Tibial artery (tissue), 4 donors: ENCODE measurements around the gene MECP2.

Source experiments
- DNase-seq, 2 donors: peaks; one replicate each; pipeline ENCODE4 v3.0.0-alpha.2; 2019
- H3K27ac ChIP-seq, 2 donors: fragments of 200-600 bp; sonication (generic) in 1 of 2; 1 replicate in 1 of 2; 2 replicates in 1 of 2; pipeline ENCODE4 v1.5.1; 2018 to 2019; ENCODE audit warnings: mild to moderate bottlenecking in 1 of 2
- H3K27me3 ChIP-seq, 2 donors: fragments of 200-600 bp; sonication (generic) in 1 of 2; one replicate each; pipeline versions ENCODE4 v1.5.1 to v1.6.0; 2016 to 2019
- H3K36me3 ChIP-seq, 3 donors: fragments of 200-600 bp; sonication (generic) in 2 of 3; one replicate each; pipeline ENCODE4 v1.5.1; 2016 to 2019; ENCODE audit warnings: mild to moderate bottlenecking in 2 of 3
- H3K4me1 ChIP-seq, 4 donors: fragments of 200-600 bp; sonication (generic) in 2 of 4; 1 replicate in 3 of 4; 2 replicates in 1 of 4; pipeline ENCODE4 v1.5.1; 2016 to 2019
- H3K4me3 ChIP-seq, 2 donors: fragments of 200-600 bp; sonication (generic) in 1 of 2; 1 replicate in 1 of 2; 2 replicates in 1 of 2; pipeline ENCODE4 v1.5.1; 2018 to 2019; ENCODE audit warnings: mild to moderate bottlenecking in 2 of 2
- H3K9me3 ChIP-seq, 3 donors: fragments of 200-600 bp; sonication (generic) in 1 of 3; one replicate each; pipeline ENCODE4 v1.5.1; 2016 to 2019
- CTCF ChIP-seq, 2 experiments: fragments of 200-600 bp in 1 of 2; fragments of 450-650 bp in 1 of 2; IDR thresholded peaks; one replicate each; pipeline ENCODE4 v1.5.1; 2017 to 2019; ENCODE audit warnings: antibody characterized with exemption in 2 of 2, mild to moderate bottlenecking in 1 of 2, moderate library complexity in 1 of 2
- intact Hi-C: fragments of 100-400 bp; cut with DNase I; formaldehyde crosslinking; loops from one replicate; pipeline ENCODE4 v1.15.0; 2023; ENCODE audit warnings: low total_unique reads

The MECP2 gene

GRCh38 chrX:154032653-154033052, 64.9 kb downstream of the MECP2 start:
- peaks cover 0 to 30% (median 7%) of the 10 kb centered on the region in 4 donors for H3K4me1 ChIP-seq
- intact Hi-C loops, result no loop called here
- H3K4me3 ChIP-seq, result no peak overlapping the region
- no peak for TF ChIP-seq CTCF (IDR thresholded peaks at IDR 0.05)
- H3K27ac ChIP-seq, result no peak overlapping the region
- H3K9me3 ChIP-seq, result no peaks in the 10 kb centered on the region
- no peaks in the 10 kb centered on the region for H3K27me3 ChIP-seq
- peaks cover 27 to 33% (median 31%) of the 10 kb centered on the region in 3 donors for H3K36me3 ChIP-seq
- no peak for DNase-seq

- Histone ChIP-seq H3K27me3 (no peaks in the 10 kb centered on the region), H3K9me3 (no peaks in the 10 kb centered on the region), H3K4me1 (peaks cover 0 to 30% (median 7%) of the 10 kb centered on the region in 4 donors), H3K27ac (no peak overlapping the region), H3K4me3 (no peak overlapping the region), H3K36me3 (peaks cover 27 to 33% (median 31%) of the 10 kb centered on the region in 3 donors)
- intact Hi-C loops, result no loop called here
- no peak for DNase-seq
- TF ChIP-seq CTCF (IDR thresholded peaks at IDR 0.05), result no peak
Measured at GRCh38 chrX:154032160-154032559, 65.4 kb downstream of the MECP2 start.

DNA sequence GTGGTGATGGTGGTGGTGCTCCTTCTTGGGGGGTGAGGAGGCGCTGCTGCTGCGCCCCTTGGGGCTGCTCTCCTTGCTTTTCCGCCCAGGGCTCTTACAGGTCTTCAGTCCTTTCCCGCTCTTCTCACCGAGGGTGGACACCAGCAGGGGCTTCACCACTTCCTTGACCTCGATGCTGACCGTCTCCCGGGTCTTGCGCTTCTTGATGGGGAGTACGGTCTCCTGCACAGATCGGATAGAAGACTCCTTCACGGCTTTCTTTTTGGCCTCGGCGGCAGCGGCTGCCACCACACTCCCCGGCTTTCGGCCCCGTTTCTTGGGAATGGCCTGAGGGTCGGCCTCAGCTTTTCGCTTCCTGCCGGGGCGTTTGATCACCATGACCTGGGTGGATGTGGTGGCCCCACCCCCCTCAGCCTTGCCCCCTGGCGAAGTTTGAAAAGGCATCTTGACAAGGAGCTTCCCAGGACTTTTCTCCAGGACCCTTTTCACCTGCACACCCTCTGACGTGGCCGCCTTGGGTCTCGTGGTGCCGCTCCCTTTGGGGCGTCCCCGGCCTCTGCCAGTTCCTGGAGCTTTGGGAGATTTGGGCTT, 66.7 kb downstream of the MECP2 start:
- DNase-seq, result no peak
- Histone ChIP-seq H3K36me3 (peaks cover 27 to 33% (median 31%) of the 10 kb centered on the region in 3 donors), H3K27me3 (no peaks in the 10 kb centered on the region), H3K9me3 (no peaks in the 10 kb centered on the region), H3K27ac (no peak overlapping the region), H3K4me1 (peaks cover 0 to 26% (median 6%) of the 10 kb centered on the region in 4 donors), H3K4me3 (no peak overlapping the region)
- TF ChIP-seq CTCF (IDR thresholded peaks at IDR 0.05), result no peak
- intact Hi-C loops, result no loop called here

GRCh38 chrX:154030266-154030665, 67.3 kb downstream of the MECP2 start:
- peaks cover 0 to 22% (median 6%) of the 10 kb centered on the region in 4 donors for H3K4me1 ChIP-seq
- TF ChIP-seq CTCF (IDR thresholded peaks at IDR 0.05), result no peak
- no peak for DNase-seq
- no peak overlapping the region for H3K27ac ChIP-seq
- H3K36me3 ChIP-seq, result peaks cover 27 to 33% (median 31%) of the 10 kb centered on the region in 3 donors
- H3K9me3 ChIP-seq, result no peaks in the 10 kb centered on the region
- no peaks in the 10 kb centered on the region for H3K27me3 ChIP-seq
- no peak overlapping the region for H3K4me3 ChIP-seq
- intact Hi-C loops, result no loop called here

DNA sequence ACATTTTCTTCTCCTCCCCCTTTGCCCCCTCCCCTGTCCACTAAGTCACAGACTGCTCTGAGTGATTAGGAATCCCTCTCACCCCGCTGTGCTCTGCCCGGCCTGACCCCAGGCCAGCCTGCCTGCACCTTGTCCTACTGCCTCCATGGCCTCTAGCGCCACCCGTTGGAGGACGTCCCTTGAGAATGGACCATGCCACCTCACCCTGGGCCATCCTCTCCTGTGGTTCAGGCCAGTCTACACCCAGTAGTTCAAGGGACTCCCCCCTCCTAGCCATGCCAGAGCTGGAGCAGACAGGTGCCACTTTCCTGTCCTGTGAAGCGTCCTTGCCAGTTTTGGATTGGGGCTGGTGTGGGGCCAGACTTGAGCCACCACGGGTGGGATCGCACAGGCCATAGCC, 68.1 kb downstream of the MECP2 start:
- no peak for TF ChIP-seq CTCF (IDR thresholded peaks at IDR 0.05)
- Histone ChIP-seq H3K27ac (no peak overlapping the region), H3K27me3 (no peaks in the 10 kb centered on the region), H3K4me1 (peaks cover 0 to 19% (median 6%) of the 10 kb centered on the region in 4 donors), H3K36me3 (peaks cover 27 to 33% (median 31%) of the 10 kb centered on the region in 3 donors), H3K4me3 (no peak overlapping the region), H3K9me3 (no peaks in the 10 kb centered on the region)
- intact Hi-C loops, result no loop called here
- DNase-seq, result no peak
